GM12801 (cell line): ENCODE data around the gene TOP2B.

ENCODE experiments used
- TF ChIP-seq, protein P1 (sequence below): IDR thresholded peaks from one replicate; pipeline ENCODE4 v1.5.1; 2011; ENCODE audit warnings: control low read depth; ENCODE audit not compliant: insufficient read length; ENCODE audit errors: extremely low read depth

TOP2B gene

DNA sequence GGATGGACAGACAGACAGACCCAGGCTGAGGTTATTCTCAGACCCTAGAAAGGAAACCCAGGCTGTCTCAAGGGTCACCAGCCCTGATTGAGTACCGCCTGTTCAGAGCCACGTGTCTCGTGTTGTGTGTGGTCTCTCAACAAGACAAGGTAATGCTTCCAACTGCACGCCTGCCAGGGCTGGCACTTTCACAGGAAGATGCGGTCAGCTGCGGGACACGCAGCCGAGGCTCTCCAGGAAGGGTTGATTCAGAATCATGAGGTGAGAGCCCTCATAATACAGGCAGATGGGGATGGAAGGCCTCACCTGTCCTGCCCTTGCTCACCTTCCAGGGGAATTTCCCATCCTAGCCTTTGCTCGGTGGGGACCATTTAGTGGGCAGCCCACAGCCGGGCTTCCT is 81.4 kb downstream of the TOP2B start:
- TF ChIP-seq, protein P1, sequence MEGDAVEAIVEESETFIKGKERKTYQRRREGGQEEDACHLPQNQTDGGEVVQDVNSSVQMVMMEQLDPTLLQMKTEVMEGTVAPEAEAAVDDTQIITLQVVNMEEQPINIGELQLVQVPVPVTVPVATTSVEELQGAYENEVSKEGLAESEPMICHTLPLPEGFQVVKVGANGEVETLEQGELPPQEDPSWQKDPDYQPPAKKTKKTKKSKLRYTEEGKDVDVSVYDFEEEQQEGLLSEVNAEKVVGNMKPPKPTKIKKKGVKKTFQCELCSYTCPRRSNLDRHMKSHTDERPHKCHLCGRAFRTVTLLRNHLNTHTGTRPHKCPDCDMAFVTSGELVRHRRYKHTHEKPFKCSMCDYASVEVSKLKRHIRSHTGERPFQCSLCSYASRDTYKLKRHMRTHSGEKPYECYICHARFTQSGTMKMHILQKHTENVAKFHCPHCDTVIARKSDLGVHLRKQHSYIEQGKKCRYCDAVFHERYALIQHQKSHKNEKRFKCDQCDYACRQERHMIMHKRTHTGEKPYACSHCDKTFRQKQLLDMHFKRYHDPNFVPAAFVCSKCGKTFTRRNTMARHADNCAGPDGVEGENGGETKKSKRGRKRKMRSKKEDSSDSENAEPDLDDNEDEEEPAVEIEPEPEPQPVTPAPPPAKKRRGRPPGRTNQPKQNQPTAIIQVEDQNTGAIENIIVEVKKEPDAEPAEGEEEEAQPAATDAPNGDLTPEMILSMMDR: no peak

GRCh38 chr3:25582242-25582641 is 82.5 kb downstream of the TOP2B start:
- TF ChIP-seq, protein P1: no peak

DNA sequence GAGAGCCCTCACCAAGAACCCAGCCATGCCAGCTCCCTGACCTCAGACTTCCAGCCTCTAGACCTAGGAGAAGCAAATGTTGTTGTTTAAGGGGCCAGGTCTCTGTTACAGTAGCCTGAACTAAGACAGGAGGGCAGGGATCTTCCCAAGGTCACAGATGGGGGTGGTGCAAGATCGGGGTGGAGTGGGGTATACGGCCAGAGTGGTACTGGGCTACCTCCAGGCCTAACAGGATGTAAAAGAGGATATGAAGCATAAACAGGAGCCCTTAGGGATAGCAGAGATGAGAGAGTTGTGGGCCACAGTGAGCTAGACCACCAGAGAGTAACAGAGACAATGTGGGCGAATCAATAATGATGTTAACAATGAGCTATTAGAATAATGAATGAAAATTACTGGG is 82.9 kb downstream of the TOP2B start:
- TF ChIP-seq, protein P1: no peak

DNA sequence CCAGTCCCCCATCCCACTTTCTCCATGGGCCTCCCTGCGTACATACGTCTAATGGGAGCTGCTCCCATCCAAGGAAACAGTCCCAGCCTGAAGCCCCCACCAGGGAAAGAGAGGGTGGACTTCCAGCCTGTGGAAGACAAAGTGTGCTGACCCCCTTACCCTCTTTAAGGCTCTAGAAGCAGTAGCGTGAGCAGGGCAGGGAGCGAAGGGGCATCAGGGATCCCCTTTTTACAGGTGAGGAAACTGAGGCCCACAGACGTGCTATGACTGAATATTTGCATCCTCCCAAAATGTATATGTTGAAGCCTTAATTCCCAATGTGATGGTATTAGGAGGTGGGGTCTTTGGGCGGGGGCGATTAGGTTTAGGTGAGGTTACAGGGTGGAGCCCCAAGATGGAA is 83.4 kb downstream of the TOP2B start:
- TF ChIP-seq, protein P1: no peak

DNA sequence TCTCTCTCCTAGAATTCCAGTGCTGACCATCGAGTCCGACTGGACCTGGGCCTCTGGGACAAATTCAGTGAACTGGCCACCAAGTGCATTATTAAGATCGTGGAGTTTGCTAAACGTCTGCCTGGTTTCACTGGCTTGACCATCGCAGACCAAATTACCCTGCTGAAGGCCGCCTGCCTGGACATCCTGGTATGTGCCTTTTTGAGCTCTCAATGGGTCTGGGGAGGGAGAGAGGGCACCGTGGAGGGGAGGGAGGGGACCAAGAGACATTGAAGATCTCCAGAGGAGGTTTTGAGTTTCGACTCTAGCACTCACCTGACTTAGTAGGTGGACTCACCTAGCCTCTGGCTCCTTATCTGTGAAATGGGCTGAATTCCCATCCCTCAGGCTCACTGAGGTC is 84.2 kb downstream of the TOP2B start:
- TF ChIP-seq, protein P1: no peak

- TF ChIP-seq, protein P1: no peak
These were observed 86.6 kb downstream of the TOP2B start for GRCh38 chr3:25578059-25578458.

DNA sequence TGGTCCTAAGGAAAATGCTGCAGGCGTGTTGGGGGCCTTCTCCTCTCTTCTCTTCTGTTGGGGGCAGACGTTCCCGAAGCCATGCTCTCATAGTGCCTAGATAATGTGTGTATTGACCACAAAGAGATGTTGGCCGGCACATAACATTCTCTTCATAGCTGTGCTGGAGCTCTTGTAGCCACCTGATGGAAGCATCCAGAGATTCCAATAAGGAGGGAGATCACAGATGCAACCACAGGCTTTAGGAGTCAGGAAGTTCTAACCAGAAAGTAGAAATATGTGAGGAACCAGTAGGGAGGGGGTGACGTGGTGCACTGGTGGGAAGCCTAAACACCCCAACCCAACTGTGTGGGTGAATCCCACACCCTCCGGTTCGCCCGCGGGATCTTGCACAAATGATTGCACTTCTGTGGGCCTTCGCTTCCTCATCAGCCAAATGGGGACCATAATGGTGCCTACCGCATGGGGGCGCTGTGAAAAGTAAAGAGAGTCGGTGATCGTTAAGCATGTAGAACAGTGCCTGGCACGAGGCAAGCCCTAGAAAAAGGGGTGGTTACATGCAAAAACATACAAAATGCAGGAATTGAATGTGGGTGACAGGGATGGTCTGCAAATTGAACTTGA is 87.8 kb downstream of the TOP2B start:
- TF ChIP-seq, protein P1: no peak
